Left cardiac atrium (tissue), 4 donors: ENCODE data around the gene MYO7B. TPM values are rescaled to one million over a fixed set of nuclear protein-coding genes. Genes with fewer than 3 reads are reported as not detected.
A peak's percentile ranks its signal among the peaks of the same experiment; 100 is the strongest.

ENCODE experiments used
- ATAC-seq, 2 donors: fragments of 200-7000 bp; cut with Tn5 transposase; one replicate each; pipeline ENCODE4 v1.9.1; 2020; ENCODE audit warnings: mild to moderate bottlenecking in 2 of 2, moderate library complexity in 2 of 2
- DNase-seq: peaks from one replicate; pipeline ENCODE4 v3.0.0-alpha.2; 2020
- intact Hi-C, 2 donors: fragments of 100-400 bp; cut with DNase I; formaldehyde crosslinking; loops; one replicate each; pipeline versions ENCODE4 v1.14.1 to v1.15.1; 2022 to 2023
- total RNA-seq, 2 donors: library from RNA; stranded (reverse); fragmentation: NEBNext Ultra II Directional; extraction: Animal tissue kit (Norgen Biotek cat#: 25700); gene quantifications; one replicate each; pipeline ENCODE4 v1.2.1, GENCODE V29; 2021
- donor health status: DM: no; HTN: yes; CAD: no.
- donor health status: DM: no; HTN: yes; CAD: no; lungs with severe emphysema.
- donor health status: DM: yes; HTN: yes; CAD: no.
- donor health status: Dilated cardiomyopathy.

The MYO7B gene
- total RNA-seq, 2 donors from 2014 or later, result 0.27 to 0.89 TPM

DNA sequence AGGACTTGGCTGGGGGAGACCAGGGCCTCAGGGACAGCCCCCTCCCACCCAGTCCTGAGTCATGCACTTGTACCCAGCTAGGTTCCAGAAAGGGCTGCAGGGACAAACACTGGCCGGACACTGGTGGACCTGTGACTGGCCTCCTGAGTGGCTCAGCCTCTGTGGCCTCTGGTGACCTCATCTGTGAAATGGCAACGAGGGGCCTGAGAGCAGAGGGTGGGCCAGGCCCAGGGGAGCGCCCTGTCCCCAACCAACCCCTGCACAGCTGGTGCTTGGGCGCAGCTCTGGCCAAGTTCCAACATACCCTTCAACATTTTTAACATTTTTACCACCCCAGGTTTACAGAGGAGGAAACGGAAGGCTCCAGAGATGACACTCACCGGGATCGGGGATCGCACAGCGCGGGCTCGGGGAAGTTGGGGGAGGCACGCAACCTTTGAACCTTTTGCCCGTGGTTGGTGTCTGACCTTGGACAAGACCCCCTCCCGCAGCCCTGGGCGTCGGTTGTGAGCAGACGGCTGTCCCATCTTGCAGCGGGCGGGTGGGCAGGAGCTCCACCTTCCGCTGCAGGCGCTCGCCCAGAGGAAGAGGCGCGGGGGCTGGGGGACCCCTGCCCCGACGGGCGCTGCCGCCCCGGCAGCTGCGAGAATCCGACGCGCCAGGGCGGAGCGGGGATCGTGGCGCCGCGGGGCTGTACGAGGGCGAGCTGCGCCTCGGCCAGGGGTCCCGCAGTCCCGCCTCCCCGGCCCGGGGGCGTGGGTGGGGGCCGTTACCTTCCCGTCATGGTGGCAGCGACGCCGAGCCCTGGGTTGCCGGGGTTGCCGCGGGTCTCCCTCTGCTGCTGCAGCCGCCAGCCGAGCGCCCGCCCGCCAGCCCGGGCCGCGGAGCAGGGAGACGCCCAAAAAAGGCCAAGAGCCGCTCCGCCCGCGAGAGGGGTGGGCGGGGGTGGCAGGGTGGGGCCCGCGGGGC, 139.0 kb downstream of the MYO7B start:
- intact Hi-C loops, result no loop called here
- ATAC-seq (peak; percentile 62 to 67), DNase-seq (peak; percentile 64)

DNA sequence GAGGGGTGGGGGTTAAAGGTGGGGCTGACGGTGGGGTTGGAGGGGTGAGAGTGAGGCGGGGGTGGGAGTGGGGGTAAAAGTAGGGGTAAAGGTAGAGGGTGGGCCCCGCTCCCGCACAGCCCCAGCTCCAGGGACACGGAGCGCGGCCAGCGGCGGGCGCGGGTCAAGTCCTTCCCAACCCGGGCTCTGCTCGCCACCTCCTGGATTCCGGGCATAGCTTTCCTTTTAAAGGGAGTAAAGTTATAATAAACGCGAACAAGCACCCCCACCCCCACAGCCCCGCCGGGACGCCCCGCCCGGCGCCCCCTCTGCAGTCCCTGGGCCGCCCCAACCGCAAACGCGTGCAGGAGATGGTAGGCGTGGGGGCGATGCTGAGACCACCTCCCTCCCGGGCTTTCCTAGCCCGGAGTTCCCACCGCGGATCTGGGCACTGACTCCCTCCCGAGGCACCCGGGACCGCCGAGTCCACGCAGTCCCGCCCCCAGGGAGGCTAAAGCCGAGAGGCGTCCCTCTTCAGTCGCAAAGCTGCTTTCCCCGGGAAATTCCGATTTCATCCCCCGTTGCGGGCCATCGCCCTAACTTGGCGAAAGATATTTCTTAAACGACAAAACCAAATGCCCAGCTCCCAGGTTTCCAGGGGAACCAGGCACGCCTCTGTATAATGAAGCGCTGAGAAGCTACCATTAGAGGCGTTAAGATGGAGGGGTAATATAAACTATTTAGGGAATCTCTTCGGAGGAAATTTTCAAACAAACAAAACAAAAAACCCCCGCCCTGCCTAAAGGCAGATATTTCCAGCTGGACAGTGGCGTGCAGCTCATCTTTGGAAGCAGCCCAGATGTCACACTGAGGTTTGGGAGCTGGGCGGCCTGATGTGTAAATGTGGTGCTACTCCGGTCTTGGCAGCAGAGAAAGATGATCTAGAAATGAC, 140.1 kb downstream of the MYO7B start, which contains the start of gene LIMS2:
TSS of gene LIMS2 (minus strand) at position 200 of the 931 bp plus-strand sequence. CDS start 506 bp downstream, outside the sequence.
- ATAC-seq (peak; percentile 46 to 67), DNase-seq (peak; percentile 71)
- intact Hi-C loops, result no loop called here

DNA sequence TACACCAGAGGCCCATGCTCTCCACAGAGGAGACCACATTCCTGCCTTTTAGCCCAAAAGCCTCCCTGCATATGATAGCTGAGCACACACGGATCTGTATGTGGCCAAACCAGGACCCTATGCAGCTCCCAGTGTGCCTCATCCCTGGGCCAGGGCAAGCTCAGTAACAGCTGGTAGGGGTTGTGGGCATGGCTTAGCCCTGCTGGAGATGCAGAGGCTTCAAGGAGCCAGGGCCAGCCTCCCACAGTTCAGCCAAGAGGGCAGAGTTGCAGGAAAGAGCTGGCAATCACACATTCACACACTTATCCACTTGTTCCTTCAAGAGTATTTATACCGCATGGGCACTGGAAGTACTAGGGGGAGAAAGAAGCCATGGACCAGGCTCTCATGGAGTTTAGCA, 141.4 kb downstream of the MYO7B start:
- ATAC-seq (no peak), DNase-seq (no peak)
- intact Hi-C loops, result no loop called here

DNA sequence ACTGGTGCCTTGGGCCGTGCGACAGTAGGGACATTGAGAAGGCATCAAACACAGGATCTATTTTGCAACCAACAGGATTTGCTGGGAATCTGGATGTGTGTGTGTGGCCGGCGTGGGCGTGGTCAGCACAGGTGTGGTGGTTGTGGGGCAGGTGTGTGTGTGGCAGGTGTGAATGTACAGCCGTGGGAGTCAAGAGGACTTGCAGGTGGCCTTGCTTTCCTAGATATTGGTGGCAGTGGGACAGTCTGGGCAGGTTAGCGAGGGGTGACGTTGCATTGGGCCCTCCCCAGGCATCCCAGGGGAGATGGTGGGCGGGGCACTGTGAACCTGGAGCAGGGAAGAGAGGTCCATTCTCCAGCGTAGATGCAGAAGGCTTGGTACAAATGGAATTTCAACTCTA, 143.0 kb downstream of the MYO7B start:
- DNase-seq (no peak), ATAC-seq (no peak)
- intact Hi-C loops, result no loop called here

DNA sequence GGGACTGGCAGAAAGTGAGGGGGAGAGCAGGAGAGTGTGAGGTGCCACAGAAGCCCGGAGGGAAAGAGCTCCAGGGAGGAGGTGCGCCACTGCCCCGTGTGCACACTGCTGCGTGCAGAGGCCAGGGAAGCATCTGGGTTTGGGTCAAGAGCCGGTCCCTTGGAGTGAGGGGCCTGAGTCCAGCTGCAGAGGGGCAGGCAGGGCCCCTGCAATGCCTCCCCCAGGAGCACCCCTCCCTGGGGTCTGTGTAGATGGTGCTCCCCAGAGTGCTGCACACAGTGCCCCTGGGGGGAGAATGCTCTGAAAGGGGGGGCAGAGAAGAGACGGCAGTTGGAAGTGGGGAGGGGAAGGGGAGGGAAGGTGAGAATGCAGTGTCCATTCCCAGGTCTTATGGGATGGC, 143.5 kb downstream of the MYO7B start:
- intact Hi-C loops, result no loop called here
- no peak for ATAC-seq
- DNase-seq, result no peak

DNA sequence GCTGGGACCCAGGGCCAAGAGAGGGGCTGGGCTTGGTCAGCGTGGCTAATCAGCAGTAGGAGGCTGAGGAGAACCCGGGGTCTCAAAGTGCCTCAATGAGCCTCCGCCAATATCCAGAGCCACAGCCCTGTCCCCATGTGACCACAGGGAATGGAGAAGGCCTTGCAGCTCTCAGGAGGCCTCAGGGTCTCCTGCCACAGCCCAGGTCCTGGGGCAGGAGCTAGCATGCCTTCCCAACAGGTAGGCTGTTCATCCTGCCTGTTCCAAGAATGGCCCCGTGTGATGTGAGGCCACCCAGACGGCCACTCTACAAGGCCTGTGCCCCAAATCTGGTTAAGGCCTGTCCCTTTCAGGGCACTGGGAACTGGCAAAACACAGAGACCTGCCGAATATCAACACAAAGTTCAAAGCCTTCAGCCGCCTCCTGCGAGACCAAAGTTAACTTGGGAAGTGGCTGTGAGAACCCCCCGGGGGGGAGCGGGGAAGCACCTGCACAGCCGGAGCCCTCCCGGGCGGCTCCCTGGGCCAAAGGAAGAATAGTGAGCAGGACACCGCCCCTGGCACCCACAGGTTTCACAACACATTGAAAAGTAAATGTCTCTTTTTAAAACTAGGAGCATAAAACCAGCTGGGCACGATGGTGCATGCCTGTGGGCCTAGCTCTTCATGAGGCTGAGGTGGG, 144.3 kb downstream of the MYO7B start:
- ATAC-seq (no peak), DNase-seq (no peak)
- intact Hi-C loops, result no loop called here

DNA sequence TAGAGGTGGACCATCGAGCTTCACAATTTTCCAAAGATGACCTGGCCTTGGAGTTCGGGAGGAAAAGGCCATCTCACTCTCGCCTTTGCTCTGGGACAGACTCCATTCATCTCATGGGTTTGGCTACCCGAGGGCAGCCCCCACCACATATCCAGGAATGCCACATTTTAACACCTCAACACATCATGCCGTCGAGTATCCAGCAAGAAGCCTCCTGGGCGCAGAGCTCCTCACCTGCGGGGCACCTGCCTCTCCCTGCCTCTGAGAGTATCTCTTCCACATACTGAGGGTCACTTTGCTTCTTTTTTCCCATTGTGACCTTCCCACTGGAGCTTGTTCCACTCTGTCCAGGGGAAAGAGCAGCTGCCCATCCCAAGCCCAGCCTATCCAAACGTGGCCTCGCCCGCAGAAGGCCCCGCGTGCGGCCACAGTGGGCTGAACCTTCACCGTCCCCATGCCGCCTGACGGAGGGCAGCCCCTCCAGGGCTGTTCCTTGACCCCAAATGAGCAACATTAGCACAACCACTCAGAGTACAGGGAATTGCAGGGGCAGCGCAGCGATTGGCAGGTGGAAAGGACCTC, 145.3 kb downstream of the MYO7B start:
- no peak for ATAC-seq
- DNase-seq, result no peak
- intact Hi-C loops, result no loop called here

DNA sequence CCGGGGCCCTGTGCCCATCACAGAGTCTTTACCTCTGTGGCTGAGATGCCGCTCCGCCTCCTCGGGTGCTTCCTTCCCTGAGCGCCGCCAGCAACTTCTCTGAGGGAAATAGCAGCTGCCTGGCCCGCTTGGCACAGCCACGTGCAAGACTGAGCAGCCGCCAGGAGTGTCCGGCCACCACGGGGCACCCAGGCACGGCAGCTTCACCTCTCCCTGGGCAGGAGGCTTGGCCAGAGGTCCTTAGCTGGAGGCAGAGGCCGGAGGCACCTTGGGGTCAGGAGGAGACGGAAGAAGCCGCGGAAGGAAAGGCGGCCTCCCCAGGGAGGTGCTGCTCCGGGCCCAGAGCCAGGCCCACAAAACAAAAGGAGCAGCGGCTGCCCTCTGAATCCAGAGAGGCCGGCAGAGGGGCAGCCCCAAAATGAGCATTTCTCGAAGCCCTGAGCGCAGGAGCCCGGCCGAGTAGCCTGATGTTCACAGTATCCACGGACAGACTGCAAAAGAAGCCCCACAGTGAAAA, 145.9 kb downstream of the MYO7B start:
- ATAC-seq (peak; percentile 49 to 56), DNase-seq (peak; percentile 66)
- intact Hi-C loops, result no loop called here

DNA sequence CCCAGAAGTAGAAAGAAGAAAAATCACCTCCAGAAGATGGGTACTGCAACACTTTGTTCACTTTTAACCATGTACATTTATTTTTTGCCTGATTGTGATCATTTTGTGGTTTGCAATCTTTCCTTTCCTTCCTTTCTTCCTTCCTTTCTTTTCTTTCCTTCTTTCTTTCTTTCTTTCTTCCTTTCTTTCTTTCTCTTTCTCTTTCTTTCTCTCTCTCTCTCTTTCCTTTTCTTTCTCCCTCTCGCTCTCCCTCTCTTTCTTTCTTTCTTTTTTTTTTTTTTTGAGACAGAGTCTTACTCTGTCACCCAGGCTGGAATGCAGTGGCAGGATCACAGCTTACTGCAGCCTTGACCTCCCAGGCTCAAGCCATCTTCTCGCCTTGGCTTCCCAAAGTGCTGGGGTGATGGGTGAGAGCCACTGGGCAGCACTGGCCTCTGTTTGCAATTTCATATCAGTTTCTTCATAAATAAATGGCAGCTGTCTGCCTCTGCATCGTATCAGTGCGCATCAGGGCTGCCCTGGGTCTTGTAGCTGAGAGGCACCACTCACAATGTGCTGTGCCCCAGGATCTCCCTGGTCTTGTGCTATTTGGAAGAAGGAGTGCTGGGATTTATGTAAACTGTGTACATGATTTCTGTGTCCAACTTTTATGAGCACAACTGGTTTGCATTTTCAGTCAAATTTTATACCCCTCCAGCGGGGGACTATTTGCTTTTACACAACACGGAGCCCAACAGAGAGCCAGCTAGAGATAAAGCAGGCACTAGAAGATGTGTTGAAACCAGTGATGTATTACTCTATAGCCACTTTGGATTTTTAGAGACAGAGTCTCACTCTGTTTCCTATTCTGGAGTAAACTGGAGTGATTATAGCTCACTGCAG, 146.7 kb downstream of the MYO7B start:
- no peak for DNase-seq
- ATAC-seq, result no peak
- intact Hi-C loops, result no loop called here

DNA sequence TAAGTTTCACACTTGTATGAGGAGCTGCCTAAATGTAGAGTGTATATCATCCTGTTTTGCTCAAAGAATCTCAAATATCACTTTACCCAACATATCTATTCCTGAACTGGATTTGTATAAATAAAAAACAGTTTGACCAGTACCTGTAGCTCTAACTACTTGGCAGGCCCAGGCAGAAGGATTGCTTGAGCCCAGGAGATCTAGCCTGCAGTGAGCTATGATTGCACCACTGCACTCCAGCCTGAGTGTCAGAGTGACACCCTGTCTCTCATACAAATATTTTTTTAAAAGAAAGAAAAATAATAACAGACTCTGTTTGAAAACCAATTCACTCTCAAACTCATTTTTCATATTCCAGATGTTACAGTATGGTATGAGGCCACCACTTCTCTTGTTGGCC, 147.6 kb downstream of the MYO7B start:
- ATAC-seq, result no peak

DNA sequence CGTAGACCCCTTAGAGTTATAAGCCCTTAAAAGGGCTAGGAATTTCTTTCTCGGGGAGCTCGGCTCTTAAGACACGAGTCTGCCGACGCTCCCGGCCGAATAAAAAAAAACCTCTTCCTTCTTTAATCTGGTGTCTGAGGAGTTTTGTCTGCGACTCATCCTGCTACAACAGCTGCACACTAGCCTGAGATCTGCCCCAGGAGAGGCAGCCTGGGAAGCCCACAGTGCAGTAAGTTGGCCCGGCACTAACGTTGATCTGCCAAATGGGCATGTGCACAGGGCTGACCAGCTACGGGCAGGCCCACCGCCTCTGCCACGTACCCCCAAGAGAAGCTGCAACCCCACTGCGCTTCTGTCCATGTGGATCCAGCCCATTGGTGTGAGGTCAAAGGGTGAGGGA, 148.3 kb downstream of the MYO7B start:
- ATAC-seq (peak in 1 of 2 donors; percentile 78), DNase-seq (no peak)
- intact Hi-C loops, result no loop called here

More for the DNA sequence above, 147.6 kb downstream of the MYO7B start:
- intact Hi-C loops, result no loop called here
- no peak for DNase-seq

DNA sequence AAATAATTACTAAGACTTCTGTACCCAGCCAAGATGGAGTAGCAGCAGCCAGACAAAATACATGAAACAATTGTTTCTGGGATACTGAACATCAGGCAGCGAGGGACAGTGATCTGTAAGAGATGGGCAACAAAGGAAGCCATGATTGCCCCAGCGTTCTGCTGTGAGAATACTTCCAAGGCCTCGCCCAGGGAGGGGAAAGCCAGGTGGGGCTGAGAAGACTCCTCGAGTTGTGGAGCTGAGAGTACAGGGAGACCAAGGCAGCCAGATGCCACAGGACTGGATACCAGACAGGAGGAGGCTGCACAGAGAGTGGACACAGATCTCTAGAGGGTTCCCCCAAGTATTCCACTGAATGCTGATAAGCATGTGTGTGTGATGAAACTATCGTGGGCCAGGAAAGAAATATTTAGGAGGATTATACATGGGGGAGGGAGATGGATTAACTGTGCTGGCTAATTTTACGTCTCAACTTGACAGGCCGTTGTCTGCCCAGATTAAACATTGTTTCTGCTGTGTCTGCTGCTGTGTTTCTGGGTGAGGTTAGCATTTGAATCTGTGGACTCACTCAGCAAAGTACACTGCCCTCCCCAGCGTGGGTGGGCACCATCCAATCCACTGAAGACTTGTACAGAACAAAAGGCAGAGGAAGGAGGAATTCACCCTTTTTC, 150.1 kb downstream of the MYO7B start:
- intact Hi-C loops, result no loop called here
- DNase-seq, result no peak
- peak; percentile 34 to 44 for ATAC-seq

Other genes with a start within 250 kb of the MYO7B start
- 10 to 100 TPM; 21.6 to 22.1 TPM for gene ERCC3, start 241.5 kb upstream of the MYO7B start, total RNA-seq
- 10 to 100 TPM; 29.3 to 31.2 TPM for gene MAP3K2, start 147.7 kb upstream of the MYO7B start, total RNA-seq
- gene PROC, start 117.3 kb upstream of the MYO7B start, total RNA-seq, result not detected
- 10 to 100 TPM; 41.9 to 49.7 TPM for gene IWS1, start 9.2 kb upstream of the MYO7B start, total RNA-seq
- gene GPR17, start 110.5 kb downstream of the MYO7B start, total RNA-seq, result under 1 TPM in 1 of 2 donors, not detected in 1; 0.24 TPM
- 100 to 1,000 TPM; 157 to 204 TPM for gene LIMS2, start 139.8 kb downstream of the MYO7B start, total RNA-seq
- 1 to 10 TPM; 3.3 to 4.7 TPM for gene SFT2D3, start 165.8 kb downstream of the MYO7B start, total RNA-seq